Uterus (tissue), 4 donors: Measurements from ENCODE around the gene S100B. TPM values are rescaled to one million over a fixed set of nuclear protein-coding genes. Genes with fewer than 3 reads are reported as not detected.
A peak's percentile ranks its signal among the peaks of the same experiment; 100 is the strongest.
"Not testable (repeated sequence)": the region's sequence is repeated elsewhere in the genome, so short reads cannot be mapped to it uniquely, and the experiment has no call there.

Source experiments
- DNase-seq, 2 donors: peaks; one replicate each; pipeline ENCODE4 v3.0.0-alpha.2; 2019 to 2020
- H3K27ac ChIP-seq, 2 donors: fragments of 200-600 bp; sonication (generic); 1 replicate in 1 of 2; 2 replicates in 1 of 2; pipeline ENCODE4 v1.5.1; 2016 to 2018
- H3K27me3 ChIP-seq, 2 donors: fragments of 200-600 bp; sonication (generic); one replicate each; pipeline ENCODE4 v1.5.1; 2018 to 2019; ENCODE audit warnings: control low read depth in 1 of 2
- H3K36me3 ChIP-seq, 2 donors: fragments of 200-600 bp; sonication (generic); one replicate each; pipeline ENCODE4 v1.5.1; 2019; ENCODE audit warnings: control low read depth in 1 of 2
- H3K4me1 ChIP-seq, 2 donors: fragments of 200-600 bp; sonication (generic); one replicate each; pipeline ENCODE4 v1.5.1; 2018 to 2019; ENCODE audit warnings: control low read depth in 1 of 2
- H3K4me3 ChIP-seq, 2 donors: fragments of 200-600 bp; sonication (generic); 1 replicate in 1 of 2; 2 replicates in 1 of 2; pipeline ENCODE4 v1.5.1; 2018 to 2019; ENCODE audit warnings: mild to moderate bottlenecking in 1 of 2
- H3K9me3 ChIP-seq, 2 donors: fragments of 200-600 bp; sonication (generic); one replicate each; pipeline ENCODE4 v1.5.1; 2019; ENCODE audit warnings: control low read depth in 1 of 2
- POLR2A ChIP-seq, 2 donors: fragments of 450-650 bp; IDR thresholded peaks; one replicate each; pipeline ENCODE4 v1.6.1; 2016; ENCODE audit warnings: antibody characterized with exemption in 2 of 2, mild to moderate bottlenecking in 1 of 2, moderate library complexity in 1 of 2
- intact Hi-C: fragments of 100-400 bp; cut with DNase I; formaldehyde crosslinking; loops from one replicate; pipeline ENCODE4 v1.15.1; 2023; ENCODE audit warnings: low total_unique reads
- total RNA-seq, 4 donors: library from RNA; depleted of rRNA in 3 of 4; stranded (reverse); fragments of >200 nt in 3 of 4; gene quantifications; one replicate each; pipeline versions ENCODE4 v1.1.0 to v1.2.4, GENCODE V29; 2014 to 2023
- TF ChIP-seq, protein P1 (sequence below), 4 experiments: fragments of 200-600 bp in 2 of 4; fragments of 450-650 bp in 2 of 4; sonication (generic) in 2 of 4; IDR thresholded peaks; one replicate each; pipeline ENCODE4 v1.5.1; 2016 to 2019; ENCODE audit warnings: antibody characterized with exemption in 4 of 4, mild to moderate bottlenecking in 2 of 4, moderate library complexity in 1 of 4
- donor health status: DM: yes; HTN: yes; CAD: no.

S100B gene
- total RNA-seq, 4 donors from 2014 or later: 1.8 to 18.2 TPM; not detected in 2

DNA sequence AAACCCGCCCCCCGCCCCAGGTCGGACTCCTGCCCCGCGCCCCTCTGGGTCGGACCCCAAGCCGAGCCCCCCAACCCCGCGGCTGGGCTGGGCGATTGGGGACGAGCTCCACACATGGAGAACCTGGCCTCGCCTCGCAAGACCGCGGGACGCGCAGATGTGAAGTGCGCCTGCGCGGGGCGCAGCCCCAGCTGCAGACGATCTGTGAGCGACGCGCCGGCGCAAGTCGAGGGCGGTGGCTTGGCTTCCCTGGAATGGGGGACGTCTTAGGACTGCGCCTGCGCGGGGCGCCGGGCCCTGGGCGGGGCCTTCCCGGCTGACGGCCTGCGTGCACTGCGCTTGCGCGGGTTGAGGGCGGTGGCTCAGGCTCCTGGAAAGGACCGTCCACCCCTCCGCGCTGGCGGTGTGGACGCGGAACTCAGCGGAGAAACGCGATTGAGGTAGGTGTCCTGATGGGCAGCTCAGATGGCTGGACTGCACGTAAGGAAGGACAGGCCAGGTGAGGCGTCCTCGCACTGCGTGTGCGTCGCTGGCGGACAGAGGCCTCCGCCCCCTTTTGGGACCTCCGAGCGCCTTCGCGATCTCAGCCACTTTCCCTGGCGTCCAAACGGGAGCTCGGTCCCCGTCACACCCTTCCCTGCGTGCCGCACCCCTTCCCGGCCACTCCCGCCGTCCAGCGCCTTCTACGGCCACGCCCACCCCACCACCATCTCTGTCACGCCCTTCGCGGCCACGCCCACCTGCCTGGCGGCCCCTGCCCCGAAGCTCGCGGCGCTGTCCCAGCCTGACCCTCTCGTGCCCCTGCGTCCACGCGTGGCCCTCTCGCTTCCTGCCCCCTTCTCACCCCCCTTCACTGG is 30.7 kb upstream of the S100B start, which contains the start of gene PRMT2:
Gene PRMT2 (plus strand): TSS at position 351 of the 857 bp plus-strand sequence. CDS start 1,278 bp downstream, outside the sequence.
- TF ChIP-seq, protein P1, sequence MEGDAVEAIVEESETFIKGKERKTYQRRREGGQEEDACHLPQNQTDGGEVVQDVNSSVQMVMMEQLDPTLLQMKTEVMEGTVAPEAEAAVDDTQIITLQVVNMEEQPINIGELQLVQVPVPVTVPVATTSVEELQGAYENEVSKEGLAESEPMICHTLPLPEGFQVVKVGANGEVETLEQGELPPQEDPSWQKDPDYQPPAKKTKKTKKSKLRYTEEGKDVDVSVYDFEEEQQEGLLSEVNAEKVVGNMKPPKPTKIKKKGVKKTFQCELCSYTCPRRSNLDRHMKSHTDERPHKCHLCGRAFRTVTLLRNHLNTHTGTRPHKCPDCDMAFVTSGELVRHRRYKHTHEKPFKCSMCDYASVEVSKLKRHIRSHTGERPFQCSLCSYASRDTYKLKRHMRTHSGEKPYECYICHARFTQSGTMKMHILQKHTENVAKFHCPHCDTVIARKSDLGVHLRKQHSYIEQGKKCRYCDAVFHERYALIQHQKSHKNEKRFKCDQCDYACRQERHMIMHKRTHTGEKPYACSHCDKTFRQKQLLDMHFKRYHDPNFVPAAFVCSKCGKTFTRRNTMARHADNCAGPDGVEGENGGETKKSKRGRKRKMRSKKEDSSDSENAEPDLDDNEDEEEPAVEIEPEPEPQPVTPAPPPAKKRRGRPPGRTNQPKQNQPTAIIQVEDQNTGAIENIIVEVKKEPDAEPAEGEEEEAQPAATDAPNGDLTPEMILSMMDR (IDR thresholded peaks at IDR 0.05): peak in 2 of 4 experiments; percentile 27 to 37
- TF ChIP-seq POLR2A (IDR thresholded peaks at IDR 0.05): peak; percentile 75 to 97
- H3K27ac ChIP-seq: peak within 1 kb of the TSS; percentile 99
- H3K36me3 ChIP-seq: no peaks in the 10 kb centered on the region
- peak; percentile 96 to 98 for DNase-seq
- no peaks in the 10 kb centered on the region for H3K27me3 ChIP-seq
- intact Hi-C loops: no loop called here
- peak within 1 kb of the TSS; percentile 86 to 94 for H3K4me3 ChIP-seq
- H3K9me3 ChIP-seq: no peaks in the 10 kb centered on the region
- peaks cover 0 to 14% of the 10 kb centered on the region in 2 donors for H3K4me1 ChIP-seq

DNA sequence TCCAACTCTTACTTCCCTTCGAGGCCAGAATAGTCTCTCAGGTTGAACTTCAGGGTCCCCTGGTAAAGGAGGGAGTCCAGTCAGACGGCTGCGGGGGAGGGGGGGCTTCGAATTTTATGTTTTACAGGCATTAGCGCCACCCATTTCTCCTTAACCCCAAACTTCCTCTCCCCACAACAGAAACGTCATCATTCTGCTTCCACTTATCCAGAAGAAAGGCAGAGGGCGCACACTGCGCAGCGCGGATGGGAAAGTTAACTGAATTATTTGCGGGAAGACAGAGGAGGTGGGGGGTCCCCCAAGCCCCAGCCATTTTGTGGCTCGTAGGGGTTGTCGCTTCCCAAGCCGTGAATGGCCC is 30.1 kb upstream of the S100B start:
- Histone ChIP-seq H3K36me3 (no peaks in the 10 kb centered on the region), H3K4me1 (peaks cover 0 to 14% of the 10 kb centered on the region in 2 donors), H3K9me3 (no peaks in the 10 kb centered on the region), H3K27ac (peak overlapping the region; percentile 99), H3K4me3 (peak overlapping the region; percentile 86 to 94), H3K27me3 (no peaks in the 10 kb centered on the region)
- intact Hi-C loops: no loop called here
- peak in 1 of 2 donors; percentile 85 for DNase-seq
- TF ChIP-seq, protein P1 (IDR thresholded peaks at IDR 0.05): peak; percentile 23 to 53 (median 28)
- TF ChIP-seq POLR2A (IDR thresholded peaks at IDR 0.05): no peak

DNA sequence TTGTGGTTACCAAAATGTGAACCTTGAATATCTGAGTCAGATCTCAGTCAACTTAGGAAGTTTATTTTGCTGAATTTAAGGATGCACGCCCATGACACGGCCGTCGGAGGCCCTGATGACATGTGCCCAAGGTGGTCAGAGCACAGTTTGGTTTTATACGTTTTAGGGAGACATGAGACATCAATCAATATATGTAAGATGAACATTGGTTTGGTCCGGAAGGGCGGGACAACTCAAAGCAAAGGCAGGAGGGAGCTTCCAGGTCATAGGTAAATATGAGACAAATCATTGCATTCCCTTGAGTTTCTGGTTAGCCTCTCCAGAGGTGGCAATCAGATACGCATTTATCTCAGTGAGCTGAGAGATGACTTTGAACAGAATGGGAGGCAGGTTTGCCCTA is 29.5 kb upstream of the S100B start:
- no peaks in the 10 kb centered on the region for H3K36me3 ChIP-seq
- peak overlapping the region; percentile 86 to 94 for H3K4me3 ChIP-seq
- DNase-seq: no peak
- TF ChIP-seq, protein P1 (IDR thresholded peaks at IDR 0.05): no peak
- TF ChIP-seq POLR2A (IDR thresholded peaks at IDR 0.05): no peak
- H3K27me3 ChIP-seq: no peaks in the 10 kb centered on the region
- intact Hi-C loops: no loop called here
- H3K9me3 ChIP-seq: no peaks in the 10 kb centered on the region
- H3K27ac ChIP-seq: peak overlapping the region; percentile 99
- H3K4me1 ChIP-seq: peaks cover 0 to 14% of the 10 kb centered on the region in 2 donors

DNA sequence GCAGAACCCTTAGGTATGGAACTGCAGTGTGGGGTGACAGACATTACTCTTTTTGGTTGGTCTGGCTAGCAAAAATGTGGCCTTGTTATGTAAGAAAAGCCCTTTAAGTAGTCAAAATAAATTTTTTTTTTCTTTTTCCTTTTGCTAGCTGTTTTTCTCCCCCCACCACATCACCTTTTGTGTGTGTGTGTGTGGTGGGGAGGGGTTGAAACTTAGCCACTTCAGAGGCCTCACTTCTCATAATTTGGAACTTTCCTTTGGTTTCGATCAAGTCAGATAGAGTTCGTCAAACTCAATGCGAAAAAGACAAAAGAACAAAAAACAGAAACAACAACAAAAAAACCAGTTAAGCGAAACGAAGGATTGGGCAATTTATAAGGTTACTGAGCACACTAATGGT is 28.7 kb upstream of the S100B start:
- Histone ChIP-seq H3K36me3 (no peaks in the 10 kb centered on the region), H3K27ac (no peak overlapping the region), H3K4me3 (no peak overlapping the region), H3K4me1 (peaks cover 0 to 14% of the 10 kb centered on the region in 2 donors), H3K27me3 (no peaks in the 10 kb centered on the region), H3K9me3 (no peaks in the 10 kb centered on the region)
- intact Hi-C loops: no loop called here
- DNase-seq: no peak
- TF ChIP-seq POLR2A (IDR thresholded peaks at IDR 0.05): no peak
- TF ChIP-seq, protein P1 (IDR thresholded peaks at IDR 0.05): no peak

DNA sequence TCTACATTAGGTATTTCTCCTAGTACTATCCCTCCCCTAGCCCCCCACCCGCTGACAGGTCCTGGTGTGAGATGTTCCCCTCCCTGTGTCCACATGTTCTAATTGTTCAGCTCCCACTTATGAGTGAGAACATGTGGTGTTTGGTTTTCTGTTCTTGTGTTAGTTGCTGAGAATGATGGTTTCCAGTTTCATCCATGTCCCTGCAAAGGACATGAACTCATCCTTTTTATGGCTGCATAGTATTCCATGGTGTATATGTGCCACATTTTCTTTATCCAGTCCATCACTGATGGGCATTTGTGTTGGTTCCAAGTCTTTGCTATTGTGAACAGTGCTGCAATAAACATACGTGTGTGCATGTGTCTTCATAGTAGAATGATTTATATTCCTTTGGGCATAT is 26.0 kb upstream of the S100B start:
- H3K27me3 ChIP-seq, DNase-seq, H3K9me3 ChIP-seq, intact Hi-C loops, H3K4me1 ChIP-seq, H3K27ac ChIP-seq, H3K4me3 ChIP-seq, H3K36me3 ChIP-seq: not testable (repeated sequence)
